Keratinocyte (primary cell): ENCODE data around the gene CLIP2. TPM values are rescaled to one million over a fixed set of nuclear protein-coding genes. Genes with fewer than 3 reads are reported as not detected.
"Not testable (repeated sequence)": the region's sequence is repeated elsewhere in the genome, so short reads cannot be mapped to it uniquely, and the experiment has no call there.

Source experiments
- DNase-seq: peaks from one replicate; pipeline ENCODE4 v3.0.0-alpha.2; 2011; ENCODE audit warnings: low read depth, missing footprints, low spot score
- FAIRE-seq: peaks from 2 replicates; lab custom pipeline; 2011; peaks lifted over from hg19 to GRCh38; lab: Jason Lieb, UNC
- H2AFZ ChIP-seq: 2 replicates; pipeline ENCODE4 v1.6.0; 2012; ENCODE audit warnings: low read length, control low read depth, inconsistent platforms; ENCODE audit not compliant: control insufficient read depth
- H3K27ac ChIP-seq: 2 replicates; pipeline ENCODE4 v1.5.1; 2011; ENCODE audit warnings: low read length; ENCODE audit not compliant: control insufficient read depth, insufficient read depth
- H3K27me3 ChIP-seq: 3 replicates; pipeline ENCODE4 v1.6.0; 2011; ENCODE audit warnings: low read length; ENCODE audit not compliant: control insufficient read depth, insufficient read depth; ENCODE audit errors: extremely low read depth
- H3K36me3 ChIP-seq, 2 experiments: 2 replicates in 1 of 2; 3 replicates in 1 of 2; pipeline ENCODE4 v1.5.1; 2011; ENCODE audit warnings: low read length in 2 of 2, mild to moderate bottlenecking in 1 of 2; ENCODE audit not compliant: control insufficient read depth in 2 of 2, insufficient read depth in 2 of 2; ENCODE audit errors: extremely low read depth in 1 of 2
- H3K4me1 ChIP-seq: 3 replicates; pipeline ENCODE4 v1.5.1; 2011; ENCODE audit warnings: low read length; ENCODE audit not compliant: control insufficient read depth, insufficient read depth; ENCODE audit errors: extremely low read depth
- H3K4me2 ChIP-seq: 3 replicates; pipeline ENCODE4 v1.6.0; 2011; ENCODE audit warnings: low read depth, low read length; ENCODE audit not compliant: control insufficient read depth, insufficient read depth; ENCODE audit errors: extremely low read depth
- H3K4me3 ChIP-seq, 3 experiments: fragments of 200-600 bp in 1 of 3; sonication (generic) in 1 of 3; 2 replicates in 2 of 3; 3 replicates in 1 of 3; pipeline ENCODE4 v1.5.1; 2011 to 2016; ENCODE audit warnings: low read length in 3 of 3, mild to moderate bottlenecking in 3 of 3, control low read depth in 2 of 3, inconsistent platforms in 1 of 3, low read depth in 1 of 3, mixed read lengths in 1 of 3, mixed run types in 1 of 3, moderate library complexity in 1 of 3; ENCODE audit not compliant: control insufficient read depth in 2 of 3, insufficient read depth in 2 of 3; ENCODE audit errors: extremely low read depth in 1 of 3
- H3K79me2 ChIP-seq: 2 replicates; pipeline ENCODE4 v1.6.0; 2012; ENCODE audit warnings: low read length; ENCODE audit not compliant: control insufficient read depth, insufficient read depth
- H3K9ac ChIP-seq: 3 replicates; pipeline ENCODE4 v1.6.0; 2011; ENCODE audit warnings: low read length; ENCODE audit not compliant: control insufficient read depth, insufficient read depth; ENCODE audit errors: extremely low read depth
- H3K9me1 ChIP-seq: 3 replicates; pipeline ENCODE4 v1.6.0; 2011; ENCODE audit warnings: low read length; ENCODE audit not compliant: control insufficient read depth, insufficient read depth; ENCODE audit errors: extremely low read depth
- H3K9me3 ChIP-seq: 2 replicates; pipeline ENCODE4 v1.5.1; 2012; ENCODE audit warnings: low read depth, low read length; ENCODE audit not compliant: control insufficient read depth
- H4K20me1 ChIP-seq: 3 replicates; pipeline ENCODE4 v1.6.0; 2011; ENCODE audit warnings: low read length; ENCODE audit not compliant: control insufficient read depth, insufficient read depth; ENCODE audit errors: extremely low read depth
- CTCF ChIP-seq, 3 experiments: IDR thresholded peaks in 1 of 3; conservative IDR thresholded peaks in 1 of 3; optimal IDR thresholded peaks in 1 of 3; 2 replicates in 2 of 3; 3 replicates in 1 of 3; pipeline versions ENCODE3 to v1.5.1; 2011; ENCODE audit warnings: low read length in 3 of 3, mild to moderate bottlenecking in 3 of 3, moderate library complexity in 2 of 3, control low read depth in 1 of 3, inconsistent platforms in 1 of 3; ENCODE audit not compliant: insufficient read depth in 2 of 3; ENCODE audit errors: extremely low read depth in 1 of 3
- EZH2 ChIP-seq: IDR thresholded peaks from one replicate; pipeline ENCODE4 v1.6.1; 2012; ENCODE audit warnings: inconsistent platforms, mild to moderate bottlenecking, low read length, moderate library complexity
- dilution Hi-C: fragments of 300-500 bp; cut with MboI; formaldehyde crosslinking; loops from one replicate; pipeline ENCODE4 v1.7.0; 2020; ENCODE audit warnings: low sequenced_read_pairs; ENCODE audit not compliant: extremely low pct_ligation_motif_present
- polyA plus RNA-seq, 5 experiments: library from polyadenylated mRNA; depleted of rRNA in 3 of 5; stranded (reverse) in 3 of 5; stranded (forward) in 1 of 5; unstranded in 1 of 5; fragments of >200 nt; gene quantifications; 1 replicate in 1 of 5; 2 replicates in 3 of 5; 3 replicates in 1 of 5; pipeline versions ENCODE4 v1.2.1 to v1.2.3, GENCODE V29; 2011 to 2012; ENCODE audit warnings: missing spikeins in 2 of 5, low read depth in 1 of 5, low replicate concordance in 1 of 5

Gene CLIP2
- polyA plus RNA-seq, 1 donor (not counting 4 experiments of a cell fraction or from before 2014, with no cell fraction given), result 2.6 TPM

- Histone ChIP-seq H3K9me3 (no peaks in the 10 kb centered on the region), H3K36me3 (no peaks in the 10 kb centered on the region), H3K4me1 (no peaks in the 10 kb centered on the region), H4K20me1 (no peaks in the 10 kb centered on the region), H3K79me2 (no peaks in the 10 kb centered on the region), H3K27ac (no peak overlapping the region), H3K27me3 (no peaks in the 10 kb centered on the region), H3K9me1 (no peaks in the 10 kb centered on the region), H2AFZ (no peak overlapping the region), H3K4me2 (no peak overlapping the region), H3K9ac (no peak overlapping the region), H3K4me3 (no peak overlapping the region)
- no peak for FAIRE-seq
- dilution Hi-C loops, result no loop called here
- DNase-seq, result no peak
- TF ChIP-seq EZH2 (no peak), CTCF (optimal IDR thresholded peaks at IDR 0.05 in 1 of 3, IDR thresholded peaks at IDR 0.05 in 1 of 3, conservative IDR thresholded peaks at IDR 0.05 in 1 of 3; ENCODE audit: extremely low read depth in 1 of 3, insufficient read depth in 2 of 3, low read length in 3 of 3) (no peak)
These were observed 120.4 kb downstream of the CLIP2 start for GRCh38 chr7:74409571-74409970.

GRCh38 chr7:74410772-74411171 is 121.6 kb downstream of the CLIP2 start:
- Histone ChIP-seq H3K4me1 (no peaks in the 10 kb centered on the region), H3K9ac (no peak overlapping the region), H3K36me3 (no peaks in the 10 kb centered on the region), H2AFZ (no peak overlapping the region), H4K20me1 (no peaks in the 10 kb centered on the region), H3K9me1 (no peaks in the 10 kb centered on the region), H3K4me2 (no peak overlapping the region), H3K27me3 (no peaks in the 10 kb centered on the region), H3K27ac (no peak overlapping the region), H3K9me3 (no peaks in the 10 kb centered on the region), H3K79me2 (no peaks in the 10 kb centered on the region), H3K4me3 (no peak overlapping the region)
- dilution Hi-C loops, result no loop called here
- TF ChIP-seq CTCF (optimal IDR thresholded peaks at IDR 0.05 in 1 of 3, IDR thresholded peaks at IDR 0.05 in 1 of 3, conservative IDR thresholded peaks at IDR 0.05 in 1 of 3; ENCODE audit: extremely low read depth in 1 of 3, insufficient read depth in 2 of 3, low read length in 3 of 3) (no peak), EZH2 (no peak)
- DNase-seq (no peak), FAIRE-seq (no peak)

- H4K20me1 ChIP-seq, FAIRE-seq, DNase-seq, H3K9ac ChIP-seq, H3K79me2 ChIP-seq, H2AFZ ChIP-seq, dilution Hi-C loops, H3K4me2 ChIP-seq, H3K4me1 ChIP-seq, H3K9me1 ChIP-seq, H3K36me3 ChIP-seq, H3K27ac ChIP-seq, H3K27me3 ChIP-seq, H3K4me3 ChIP-seq, H3K9me3 ChIP-seq: not testable (repeated sequence)
These were observed 122.4 kb downstream of the CLIP2 start for GRCh38 chr7:74411571-74411970.
